HepG2 (cell line): ENCODE results near the gene TMPO. TPM values are rescaled to one million over a fixed set of nuclear protein-coding genes. Genes with fewer than 3 reads are reported as not detected.
A peak's percentile ranks its signal among the peaks of the same experiment; 100 is the strongest.

Source experiments
- ARHGAP35 ChIP-seq: sonication (generic); formaldehyde crosslinking; IDR thresholded peaks from 2 replicates; pipeline ENCODE4 v1.9.0; 2022; ENCODE audit warnings: mild to moderate bottlenecking, inconsistent platforms, moderate library complexity, missing genetic modification reagents, borderline replicate concordance
- BCL3 ChIP-seq: sonication (generic); formaldehyde crosslinking; IDR thresholded peaks from 2 replicates; pipeline ENCODE4 v1.5.1; 2020; ENCODE audit warnings: mild to moderate bottlenecking, missing genetic modification reagents, moderate library complexity
- BRCA1 ChIP-seq: sonication (generic); formaldehyde crosslinking; IDR thresholded peaks from 2 replicates; pipeline ENCODE4 v1.4.0; 2020; ENCODE audit warnings: missing genetic modification reagents
- CCAR2 ChIP-seq: fragments of 200-400 bp; formaldehyde crosslinking; optimal IDR thresholded peaks from 2 replicates; pipeline ENCODE3; 2018; ENCODE audit warnings: low read depth, mild to moderate bottlenecking, low read length, moderate library complexity
- JUND ChIP-seq: sonication (generic); formaldehyde crosslinking; IDR thresholded peaks from 2 replicates; pipeline ENCODE4 v1.8.0; 2022; ENCODE audit warnings: mild to moderate bottlenecking, missing genetic modification reagents
- NR2F1 ChIP-seq, 2 experiments: fragments of 450-650 bp in 1 of 2; formaldehyde crosslinking in 1 of 2; IDR thresholded peaks; 2 replicates each; pipeline versions ENCODE4 v1.5.0 to v1.6.1; 2016 to 2020; ENCODE audit warnings: mild to moderate bottlenecking in 1 of 2, missing compliant biosample characterization in 1 of 2, missing genetic modification reagents in 1 of 2, moderate library complexity in 1 of 2
- PAX8 ChIP-seq: sonication (generic); formaldehyde crosslinking; IDR thresholded peaks from 2 replicates; pipeline ENCODE4 v1.8.0; 2022; ENCODE audit warnings: mild to moderate bottlenecking, missing genetic modification reagents, borderline replicate concordance
- SMYD3 ChIP-seq: sonication (generic); formaldehyde crosslinking; IDR thresholded peaks from 2 replicates; pipeline ENCODE4 v1.8.1; 2023; ENCODE audit warnings: mild to moderate bottlenecking, missing genetic modification reagents
- TRIM24 ChIP-seq: sonication (generic); formaldehyde crosslinking; IDR thresholded peaks from 2 replicates; pipeline ENCODE4 v1.8.0; 2022; ENCODE audit warnings: mild to moderate bottlenecking, missing genetic modification reagents
- ZBTB43 ChIP-seq: sonication (generic); formaldehyde crosslinking; conservative IDR thresholded peaks from 2 replicates; pipeline ENCODE4 v1.4.0; 2020; ENCODE audit warnings: missing genetic modification reagents
- ZNF256 ChIP-seq: sonication (generic); formaldehyde crosslinking; conservative IDR thresholded peaks from 2 replicates; pipeline ENCODE4 v1.4.0; 2020; ENCODE audit warnings: missing genetic modification reagents
- ZNF747 ChIP-seq: sonication (generic); formaldehyde crosslinking; IDR thresholded peaks from 2 replicates; pipeline ENCODE4 v1.8.1; 2023; ENCODE audit warnings: missing genetic modification reagents, mild to moderate bottlenecking, borderline replicate concordance
- polyA plus RNA-seq, 8 experiments: library from polyadenylated mRNA; depleted of rRNA in 3 of 8; stranded (reverse) in 7 of 8; unstranded in 1 of 8; fragments of >200 nt; fragmentation: Illumina TruSeq in 4 of 8; extraction: Trizol in 4 of 8; gene quantifications; 2 replicates each; pipeline versions ENCODE4 v1.2.1 to v1.2.3, GENCODE V29; 2011 to 2016; ENCODE audit warnings: low read depth in 4 of 8, missing spikeins in 1 of 8, mixed read lengths in 1 of 8; ENCODE audit not compliant: insufficient read depth in 1 of 8
- total RNA-seq, 5 experiments: library from RNA; depleted of rRNA; stranded (reverse); fragments of >200 nt; fragmentation: Illumina TruSeq; extraction: Trizol; gene quantifications; 2 replicates each; pipeline ENCODE4 v1.2.3, GENCODE V29; 2016; ENCODE audit warnings: low read depth in 1 of 5
- TF ChIP-seq, protein P1 (sequence below): sonication (generic); formaldehyde crosslinking; IDR thresholded peaks from 2 replicates; pipeline ENCODE4 v1.5.1; 2020; ENCODE audit warnings: mild to moderate bottlenecking, missing genetic modification reagents
- TF ChIP-seq, protein P2 (sequence below): sonication (generic); formaldehyde crosslinking; IDR thresholded peaks from 2 replicates; pipeline ENCODE4 v1.4.0; 2020; ENCODE audit warnings: mild to moderate bottlenecking, missing genetic modification reagents
- TF ChIP-seq, protein P3 (sequence below): sonication (generic); formaldehyde crosslinking; IDR thresholded peaks from 2 replicates; pipeline ENCODE4 v1.4.0; 2020; ENCODE audit warnings: missing genetic modification reagents, borderline replicate concordance

Gene TMPO
- total and polyA plus RNA-seq, 2 of the 13 experiments (the other 11 are each of a cell fraction or from before 2014, with no cell fraction given): 24.2 to 167 TPM

DNA sequence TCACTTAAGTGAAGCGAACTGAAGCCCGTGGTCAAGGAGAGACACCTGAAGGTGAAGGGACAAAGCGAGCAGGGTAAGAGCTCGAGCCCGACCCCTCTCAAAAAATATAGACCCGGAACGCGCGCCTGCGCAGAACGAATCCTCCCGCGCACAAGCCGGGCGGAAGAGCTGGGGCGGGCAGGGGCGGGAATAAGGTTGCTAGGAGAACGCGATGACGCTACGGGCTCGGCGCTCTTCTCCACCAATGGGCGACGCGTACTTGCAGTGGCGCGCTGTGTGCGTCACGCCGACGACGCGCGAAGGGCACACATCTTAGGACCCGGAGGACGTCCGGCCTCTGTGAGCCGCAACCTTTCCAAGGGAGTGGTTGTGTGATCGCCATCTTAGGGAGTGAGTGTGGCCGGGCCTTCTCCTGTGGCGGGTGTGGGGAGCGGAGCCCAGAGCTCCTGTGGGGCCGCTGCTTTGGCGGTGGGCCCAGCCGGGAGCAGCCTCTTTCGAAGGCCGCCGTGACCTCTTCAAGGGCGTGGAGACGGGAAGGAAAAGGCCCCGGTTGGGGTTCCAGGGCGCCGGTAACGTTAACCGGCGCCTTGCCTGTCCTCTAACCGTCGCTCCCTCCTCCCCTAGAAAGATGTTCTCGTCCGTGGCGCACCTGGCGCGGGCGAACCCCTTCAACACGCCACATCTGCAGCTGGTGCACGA lies 78.1 kb downstream of the TMPO start, which contains the start of gene SLC25A3 (continued):
- TF ChIP-seq, protein P1, sequence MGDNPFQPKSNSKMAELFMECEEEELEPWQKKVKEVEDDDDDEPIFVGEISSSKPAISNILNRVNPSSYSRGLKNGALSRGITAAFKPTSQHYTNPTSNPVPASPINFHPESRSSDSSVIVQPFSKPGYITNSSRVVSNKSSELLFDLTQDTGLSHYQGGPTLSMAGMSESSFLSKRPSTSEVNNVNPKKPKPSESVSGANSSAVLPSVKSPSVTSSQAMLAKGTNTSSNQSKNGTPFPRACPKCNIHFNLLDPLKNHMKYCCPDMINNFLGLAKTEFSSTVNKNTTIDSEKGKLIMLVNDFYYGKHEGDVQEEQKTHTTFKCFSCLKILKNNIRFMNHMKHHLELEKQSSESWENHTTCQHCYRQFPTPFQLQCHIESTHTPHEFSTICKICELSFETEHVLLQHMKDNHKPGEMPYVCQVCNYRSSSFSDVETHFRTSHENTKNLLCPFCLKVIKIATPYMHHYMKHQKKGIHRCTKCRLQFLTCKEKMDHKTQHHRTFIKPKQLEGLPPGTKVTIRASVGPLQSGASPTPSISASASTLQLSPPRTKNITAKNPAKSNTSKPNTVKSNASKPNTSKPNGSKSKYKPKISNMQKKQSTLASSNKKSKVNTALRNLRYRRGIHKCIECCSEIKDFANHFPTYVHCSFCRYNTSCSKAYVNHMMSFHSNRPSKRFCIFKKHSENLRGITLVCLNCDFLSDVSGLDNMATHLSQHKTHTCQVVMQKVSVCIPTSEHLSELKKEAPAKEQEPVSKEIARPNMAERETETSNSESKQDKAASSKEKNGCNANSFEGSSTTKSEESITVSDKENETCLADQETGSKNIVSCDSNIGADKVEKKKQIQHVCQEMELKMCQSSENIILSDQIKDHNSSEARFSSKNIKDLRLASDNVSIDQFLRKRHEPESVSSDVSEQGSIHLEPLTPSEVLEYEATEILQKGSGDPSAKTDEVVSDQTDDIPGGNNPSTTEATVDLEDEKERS (CRISPR knock-in tag): peak; percentile 61; the same call in 1 of the 2 replicates
- TF ChIP-seq NR2F1 (CRISPR knock-in tag; IDR thresholded peaks at IDR 0.05) (no peak), PAX8 (CRISPR knock-in tag) (no peak), CCAR2 (no peak), ZBTB43 (CRISPR knock-in tag) (peak; percentile 44; the same call in 1 of the 2 replicates), ZNF747 (CRISPR knock-in tag) (peak; percentile 76), TRIM24 (CRISPR knock-in tag) (no peak), ARHGAP35 (CRISPR knock-in tag) (peak; percentile 69; the same call in 1 of the 2 replicates), JUND (CRISPR knock-in tag) (0 out of 2 replicates have a peak, but pooled peaks have one; percentile 79), BRCA1 (CRISPR knock-in tag) (peak; percentile 80; the same call in 1 of the 2 replicates), SMYD3 (CRISPR knock-in tag) (no peak), BCL3 (no peak), ZNF256 (CRISPR knock-in tag) (no peak)
- TF ChIP-seq, protein P2, sequence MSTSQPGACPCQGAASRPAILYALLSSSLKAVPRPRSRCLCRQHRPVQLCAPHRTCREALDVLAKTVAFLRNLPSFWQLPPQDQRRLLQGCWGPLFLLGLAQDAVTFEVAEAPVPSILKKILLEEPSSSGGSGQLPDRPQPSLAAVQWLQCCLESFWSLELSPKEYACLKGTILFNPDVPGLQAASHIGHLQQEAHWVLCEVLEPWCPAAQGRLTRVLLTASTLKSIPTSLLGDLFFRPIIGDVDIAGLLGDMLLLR (CRISPR knock-in tag): no peak
- TF ChIP-seq, protein P3, sequence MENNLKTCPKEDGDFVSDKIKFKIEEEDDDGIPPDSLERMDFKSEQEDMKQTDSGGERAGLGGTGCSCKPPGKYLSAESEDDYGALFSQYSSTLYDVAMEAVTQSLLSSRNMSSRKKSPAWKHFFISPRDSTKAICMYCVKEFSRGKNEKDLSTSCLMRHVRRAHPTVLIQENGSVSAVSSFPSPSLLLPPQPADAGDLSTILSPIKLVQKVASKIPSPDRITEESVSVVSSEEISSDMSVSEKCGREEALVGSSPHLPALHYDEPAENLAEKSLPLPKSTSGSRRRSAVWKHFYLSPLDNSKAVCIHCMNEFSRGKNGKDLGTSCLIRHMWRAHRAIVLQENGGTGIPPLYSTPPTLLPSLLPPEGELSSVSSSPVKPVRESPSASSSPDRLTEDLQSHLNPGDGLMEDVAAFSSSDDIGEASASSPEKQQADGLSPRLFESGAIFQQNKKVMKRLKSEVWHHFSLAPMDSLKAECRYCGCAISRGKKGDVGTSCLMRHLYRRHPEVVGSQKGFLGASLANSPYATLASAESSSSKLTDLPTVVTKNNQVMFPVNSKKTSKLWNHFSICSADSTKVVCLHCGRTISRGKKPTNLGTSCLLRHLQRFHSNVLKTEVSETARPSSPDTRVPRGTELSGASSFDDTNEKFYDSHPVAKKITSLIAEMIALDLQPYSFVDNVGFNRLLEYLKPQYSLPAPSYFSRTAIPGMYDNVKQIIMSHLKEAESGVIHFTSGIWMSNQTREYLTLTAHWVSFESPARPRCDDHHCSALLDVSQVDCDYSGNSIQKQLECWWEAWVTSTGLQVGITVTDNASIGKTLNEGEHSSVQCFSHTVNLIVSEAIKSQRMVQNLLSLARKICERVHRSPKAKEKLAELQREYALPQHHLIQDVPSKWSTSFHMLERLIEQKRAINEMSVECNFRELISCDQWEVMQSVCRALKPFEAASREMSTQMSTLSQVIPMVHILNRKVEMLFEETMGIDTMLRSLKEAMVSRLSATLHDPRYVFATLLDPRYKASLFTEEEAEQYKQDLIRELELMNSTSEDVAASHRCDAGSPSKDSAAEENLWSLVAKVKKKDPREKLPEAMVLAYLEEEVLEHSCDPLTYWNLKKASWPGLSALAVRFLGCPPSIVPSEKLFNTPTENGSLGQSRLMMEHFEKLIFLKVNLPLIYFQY (CRISPR knock-in tag): peak; percentile 62; the same call in 1 of the 2 replicates
